GM12891 (cell line): Measurements from ENCODE around the gene DYSF.

Source experiments
- DNase-seq: peaks from one replicate; pipeline ENCODE4 v3.0.0; 2011; ENCODE audit warnings: low spot score; ENCODE audit not compliant: insufficient read length
- FAIRE-seq: peaks from 2 replicates; lab custom pipeline; 2011; peaks lifted over from hg19 to GRCh38; lab: Jason Lieb, UNC
- PAX5 ChIP-seq: IDR thresholded peaks from 2 replicates; pipeline ENCODE4 v1.6.1; 2011; ENCODE audit warnings: low read length, moderate library complexity, mild to moderate bottlenecking; ENCODE audit not compliant: insufficient read depth, severe bottlenecking
- POLR2A ChIP-seq: IDR thresholded peaks from 2 replicates; pipeline ENCODE4 v1.6.1; 2011; ENCODE audit warnings: low read depth, low read length, control low read depth
- POLR2AphosphoS5 ChIP-seq: IDR thresholded peaks from 2 replicates; pipeline ENCODE4 v1.6.1; 2011; ENCODE audit warnings: low read depth, low read length, control low read depth
- POU2F2 ChIP-seq: IDR thresholded peaks from 2 replicates; pipeline ENCODE4 v1.6.1; 2011; ENCODE audit warnings: low read depth, mild to moderate bottlenecking, control low read depth, low read length, moderate library complexity
- SPI1 ChIP-seq: IDR thresholded peaks from 2 replicates; pipeline ENCODE4 v1.6.1; 2011; ENCODE audit warnings: low read depth, low read length, control low read depth
- TAF1 ChIP-seq: IDR thresholded peaks from 2 replicates; pipeline ENCODE4 v1.6.1; 2011; ENCODE audit warnings: low read depth, low read length, control low read depth

DYSF gene

DNA sequence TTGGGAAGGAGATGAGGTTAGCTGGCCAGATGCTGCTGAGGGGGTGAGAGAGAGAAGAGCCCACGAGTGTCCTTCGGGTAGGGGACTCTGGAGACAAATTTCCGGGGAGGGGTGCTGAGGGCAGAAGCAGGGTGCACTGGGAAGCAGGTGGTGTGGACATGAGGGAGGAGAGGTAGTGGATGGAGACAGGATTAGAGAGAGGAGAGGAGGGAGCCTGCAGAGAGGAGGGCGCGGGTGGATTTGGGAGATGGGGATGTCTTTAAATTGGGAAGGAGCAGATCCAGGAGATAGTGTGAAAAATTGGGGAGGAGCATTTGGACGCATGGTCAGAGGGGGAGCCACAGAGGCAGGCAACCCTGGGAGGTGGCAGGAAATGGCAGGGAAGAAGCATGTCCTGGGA lies 154.7 kb downstream of the DYSF start:
- FAIRE-seq: no peak
- DNase-seq: no peak
- TF ChIP-seq PAX5: no peak
- TF ChIP-seq POLR2A: no peak
- no peak for TF ChIP-seq SPI1
- no peak for TF ChIP-seq POU2F2
- TF ChIP-seq TAF1: no peak
- no peak for TF ChIP-seq POLR2AphosphoS5

GRCh38 chr2:71608441-71608840 lies 155.1 kb downstream of the DYSF start:
- no peak for FAIRE-seq
- no peak for DNase-seq
- no peak for TF ChIP-seq PAX5

DNA sequence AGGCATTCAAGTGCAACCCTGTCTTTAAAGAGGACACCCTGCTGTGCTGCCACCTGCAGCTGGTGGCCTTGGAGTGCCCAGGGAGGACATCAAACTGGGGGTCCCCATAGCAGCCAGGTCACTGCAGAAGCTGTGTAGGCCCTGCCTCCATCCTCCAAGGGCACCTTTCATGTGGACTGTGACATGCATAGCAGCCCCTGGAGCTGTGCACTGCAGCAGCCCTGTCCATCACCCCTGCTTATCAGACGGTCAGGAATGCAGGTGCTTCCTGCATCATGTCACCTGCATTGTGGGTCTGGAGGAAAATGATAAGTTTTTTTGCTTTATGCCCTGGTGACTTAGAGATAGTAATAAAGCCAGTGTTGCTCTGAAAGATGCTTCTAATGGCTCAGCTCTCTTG lies 155.7 kb downstream of the DYSF start:
- TF ChIP-seq TAF1 (no peak), PAX5 (no peak), POLR2A (no peak), SPI1 (no peak)
- FAIRE-seq: no peak
- no peak for DNase-seq

DNA sequence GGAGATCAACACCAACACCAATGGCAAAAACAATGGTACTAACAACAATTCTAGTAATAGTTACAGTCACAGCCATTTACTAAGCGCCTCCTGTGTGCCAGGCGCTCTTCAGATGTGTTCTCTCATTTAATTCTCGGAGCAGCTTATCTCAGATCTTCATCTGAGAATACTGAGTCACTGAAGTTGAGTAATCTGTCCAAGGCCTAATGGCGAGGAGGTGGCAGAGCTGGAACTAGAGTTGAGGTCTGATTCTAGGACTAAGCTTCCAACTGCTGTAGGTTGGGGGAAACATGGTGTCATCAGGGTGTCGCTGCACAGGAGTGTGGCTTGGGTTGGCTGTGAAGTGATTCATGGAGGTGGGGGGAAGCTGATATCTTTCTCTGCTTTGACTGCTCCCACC lies 156.1 kb downstream of the DYSF start:
- DNase-seq (no peak), FAIRE-seq (no peak)
- TF ChIP-seq SPI1 (no peak), TAF1 (no peak), POU2F2 (no peak), PAX5 (no peak), POLR2AphosphoS5 (no peak), POLR2A (no peak)

GRCh38 chr2:71609958-71610357 lies 156.6 kb downstream of the DYSF start:
- no peak for DNase-seq
- no peak for FAIRE-seq
- TF ChIP-seq POLR2A (no peak), SPI1 (no peak), POLR2AphosphoS5 (no peak), POU2F2 (no peak)

GRCh38 chr2:71610671-71611070 lies 157.3 kb downstream of the DYSF start:
- no peak for FAIRE-seq
- no peak for TF ChIP-seq SPI1
- TF ChIP-seq POLR2A: no peak
- no peak for TF ChIP-seq POLR2AphosphoS5
- no peak for TF ChIP-seq POU2F2
- no peak for TF ChIP-seq TAF1
- no peak for TF ChIP-seq PAX5
- DNase-seq: no peak

DNA sequence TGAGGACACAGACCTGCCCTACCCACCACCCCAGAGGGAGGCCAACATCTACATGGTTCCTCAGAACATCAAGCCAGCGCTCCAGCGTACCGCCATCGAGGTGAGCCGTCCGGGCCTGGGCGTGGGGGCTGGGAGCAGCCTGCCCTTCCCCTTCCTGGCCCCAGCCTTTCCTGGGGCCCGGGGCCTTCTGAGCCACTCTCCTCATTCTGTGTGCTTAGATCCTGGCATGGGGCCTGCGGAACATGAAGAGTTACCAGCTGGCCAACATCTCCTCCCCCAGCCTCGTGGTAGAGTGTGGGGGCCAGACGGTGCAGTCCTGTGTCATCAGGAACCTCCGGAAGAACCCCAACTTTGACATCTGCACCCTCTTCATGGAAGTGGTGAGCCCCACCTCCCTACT lies 157.9 kb downstream of the DYSF start:
- no peak for DNase-seq
- TF ChIP-seq TAF1: no peak
- no peak for TF ChIP-seq SPI1
- TF ChIP-seq POU2F2: no peak
- TF ChIP-seq POLR2A: no peak
- no peak for TF ChIP-seq PAX5
- no peak for TF ChIP-seq POLR2AphosphoS5
- FAIRE-seq: no peak

DNA sequence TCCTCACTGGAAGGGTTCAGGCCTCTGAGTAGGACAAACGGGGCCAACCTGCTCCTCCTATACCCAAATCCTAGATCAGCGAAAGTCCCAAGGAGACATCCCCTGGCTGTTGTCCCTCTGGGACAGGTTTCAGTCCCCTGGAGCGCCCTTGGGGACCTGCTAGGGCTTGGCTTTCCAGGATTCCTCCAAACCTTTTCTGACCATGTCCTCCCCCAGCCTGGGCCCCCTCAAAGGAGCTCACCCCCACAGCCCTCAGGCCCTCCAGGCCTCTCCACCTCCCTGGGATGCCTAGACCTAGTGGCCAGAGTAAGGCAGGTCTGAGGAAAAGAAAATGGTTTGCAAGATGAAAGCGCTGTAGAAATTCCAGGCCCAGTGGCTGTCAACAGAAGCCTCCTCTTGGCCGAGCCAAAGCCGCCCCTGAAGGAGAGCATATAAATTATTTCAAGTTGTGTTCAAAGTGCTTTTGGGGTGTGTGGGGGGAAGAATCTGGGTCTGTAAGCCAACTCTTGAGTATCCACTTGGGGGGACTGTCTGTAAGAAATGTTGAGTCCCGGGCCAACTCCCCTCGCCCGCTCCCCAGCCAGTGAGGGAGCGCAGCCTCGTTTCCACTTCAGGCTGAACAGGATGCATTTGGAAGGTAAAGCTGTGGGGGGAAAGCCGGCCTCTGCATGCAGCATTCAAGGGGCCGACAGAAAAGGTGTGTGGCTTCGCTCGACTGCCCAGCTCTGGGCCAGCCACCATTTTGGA lies 158.6 kb downstream of the DYSF start:
- TF ChIP-seq PAX5: no peak
- TF ChIP-seq POU2F2: no peak
- TF ChIP-seq SPI1: no peak
- no peak for TF ChIP-seq POLR2AphosphoS5
- FAIRE-seq (no peak), DNase-seq (peak; percentile 4)

- no peak for DNase-seq
- FAIRE-seq: no peak
- TF ChIP-seq POLR2A (no peak), POLR2AphosphoS5 (no peak), TAF1 (no peak), PAX5 (no peak), SPI1 (no peak), POU2F2 (no peak)
Observed at GRCh38 chr2:71612581-71613402, 159.4 kb downstream of the DYSF start.

- FAIRE-seq (no peak), DNase-seq (no peak)
- no peak for TF ChIP-seq SPI1
- no peak for TF ChIP-seq TAF1
- TF ChIP-seq POLR2AphosphoS5: no peak
- TF ChIP-seq PAX5: no peak
- TF ChIP-seq POU2F2: no peak
- no peak for TF ChIP-seq POLR2A
Observed at GRCh38 chr2:71613403-71613952, 160.1 kb downstream of the DYSF start.
